HepG2 (cell line): ENCODE results near the gene ANKRD40. TPM values are rescaled to one million over a fixed set of nuclear protein-coding genes. Genes with fewer than 3 reads are reported as not detected.

ENCODE experiments used
- ARID4A ChIP-seq: sonication (generic); formaldehyde crosslinking; IDR thresholded peaks from 2 replicates; pipeline ENCODE4 v1.5.0; 2020; ENCODE audit warnings: mild to moderate bottlenecking, missing genetic modification reagents, borderline replicate concordance
- GABPA ChIP-seq, 2 experiments: IDR thresholded peaks; 2 replicates each; pipeline ENCODE4 v1.6.1; 2011 to 2016; ENCODE audit warnings: low read depth in 2 of 2, low read length in 1 of 2, missing biosample characterization in 1 of 2, missing genetic modification characterization in 1 of 2
- GATA4 ChIP-seq: sonication (generic); IDR thresholded peaks from 2 replicates; pipeline ENCODE4 v1.6.1; 2016; ENCODE audit warnings: antibody characterized with exemption, low read depth, borderline replicate concordance
- KLF13 ChIP-seq: sonication (generic); formaldehyde crosslinking; IDR thresholded peaks from 2 replicates; pipeline ENCODE4 v1.4.0; 2020; ENCODE audit warnings: mild to moderate bottlenecking, missing genetic modification reagents
- LCORL ChIP-seq, 2 experiments: fragments of 450-650 bp in 1 of 2; sonication (generic) in 1 of 2; formaldehyde crosslinking in 1 of 2; IDR thresholded peaks; 2 replicates each; pipeline versions ENCODE4 v1.5.0 to v1.6.1; 2017 to 2020; ENCODE audit warnings: antibody characterized with exemption in 1 of 2, missing genetic modification reagents in 1 of 2
- RAD21 ChIP-seq: fragments of 450-650 bp; formaldehyde crosslinking; IDR thresholded peaks from 2 replicates; pipeline ENCODE4 v1.5.0; 2020; ENCODE audit warnings: mild to moderate bottlenecking
- RBFOX2 ChIP-seq: fragments of 200-400 bp; formaldehyde crosslinking; IDR thresholded peaks from 2 replicates; pipeline ENCODE4 v1.6.1; 2017; ENCODE audit warnings: low read depth, mild to moderate bottlenecking, low read length
- RFXANK ChIP-seq: IDR thresholded peaks from 2 replicates; pipeline ENCODE4 v1.6.1; 2016
- RXRB ChIP-seq: IDR thresholded peaks from 2 replicates; pipeline ENCODE4 v1.6.1; 2016; ENCODE audit warnings: borderline replicate concordance, missing genetic modification reagents, missing compliant biosample characterization
- SATB2 ChIP-seq: sonication (generic); formaldehyde crosslinking; IDR thresholded peaks from 2 replicates; pipeline ENCODE4 v1.5.0; 2020; ENCODE audit warnings: missing genetic modification reagents
- ZFP62 ChIP-seq: sonication (generic); formaldehyde crosslinking; IDR thresholded peaks from 2 replicates; pipeline ENCODE4 v1.4.0; 2020; ENCODE audit warnings: missing genetic modification reagents
- ZIK1 ChIP-seq: sonication (generic); formaldehyde crosslinking; IDR thresholded peaks from 2 replicates; pipeline ENCODE4 v1.5.0; 2020; ENCODE audit warnings: mild to moderate bottlenecking, low read depth, missing genetic modification reagents, borderline replicate concordance
- ZNF124 ChIP-seq: sonication (generic); formaldehyde crosslinking; IDR thresholded peaks from 2 replicates; pipeline ENCODE4 v1.4.0; 2020; ENCODE audit warnings: missing genetic modification reagents
- ZNF441 ChIP-seq: sonication (generic); formaldehyde crosslinking; IDR thresholded peaks from 2 replicates; pipeline ENCODE4 v1.7.0; 2021; ENCODE audit warnings: missing genetic modification reagents, borderline replicate concordance
- ZNF660 ChIP-seq: sonication (generic); formaldehyde crosslinking; IDR thresholded peaks from 2 replicates; pipeline ENCODE4 v1.5.1; 2020; ENCODE audit warnings: mild to moderate bottlenecking, low read depth, missing genetic modification reagents, borderline replicate concordance
- polyA plus RNA-seq, 8 experiments: library from polyadenylated mRNA; depleted of rRNA in 3 of 8; stranded (reverse) in 7 of 8; unstranded in 1 of 8; fragments of >200 nt; fragmentation: Illumina TruSeq in 4 of 8; extraction: Trizol in 4 of 8; gene quantifications; 2 replicates each; pipeline versions ENCODE4 v1.2.1 to v1.2.3, GENCODE V29; 2011 to 2016; ENCODE audit warnings: low read depth in 4 of 8, missing spikeins in 1 of 8, mixed read lengths in 1 of 8; ENCODE audit not compliant: insufficient read depth in 1 of 8
- total RNA-seq, 5 experiments: library from RNA; depleted of rRNA; stranded (reverse); fragments of >200 nt; fragmentation: Illumina TruSeq; extraction: Trizol; gene quantifications; 2 replicates each; pipeline ENCODE4 v1.2.3, GENCODE V29; 2016; ENCODE audit warnings: low read depth in 1 of 5
- TF ChIP-seq, protein P1 (sequence below): sonication (generic); formaldehyde crosslinking; IDR thresholded peaks from 2 replicates; pipeline ENCODE4 v1.8.1; 2023; ENCODE audit warnings: missing genetic modification reagents, inconsistent platforms, borderline replicate concordance
- TF ChIP-seq, protein P2 (sequence below), 2 experiments: fragments of 450-650 bp in 1 of 2; sonication (generic) in 1 of 2; formaldehyde crosslinking; IDR thresholded peaks; 2 replicates each; pipeline versions ENCODE4 v1.5.0 to v1.8.0; 2020 to 2022; ENCODE audit warnings: mild to moderate bottlenecking in 1 of 2, missing genetic modification reagents in 1 of 2

Gene ANKRD40
- total and polyA plus RNA-seq, 2 of the 13 experiments (the other 11 are each of a cell fraction or from before 2014, with no cell fraction given) = 35.0 to 46.4 TPM

DNA sequence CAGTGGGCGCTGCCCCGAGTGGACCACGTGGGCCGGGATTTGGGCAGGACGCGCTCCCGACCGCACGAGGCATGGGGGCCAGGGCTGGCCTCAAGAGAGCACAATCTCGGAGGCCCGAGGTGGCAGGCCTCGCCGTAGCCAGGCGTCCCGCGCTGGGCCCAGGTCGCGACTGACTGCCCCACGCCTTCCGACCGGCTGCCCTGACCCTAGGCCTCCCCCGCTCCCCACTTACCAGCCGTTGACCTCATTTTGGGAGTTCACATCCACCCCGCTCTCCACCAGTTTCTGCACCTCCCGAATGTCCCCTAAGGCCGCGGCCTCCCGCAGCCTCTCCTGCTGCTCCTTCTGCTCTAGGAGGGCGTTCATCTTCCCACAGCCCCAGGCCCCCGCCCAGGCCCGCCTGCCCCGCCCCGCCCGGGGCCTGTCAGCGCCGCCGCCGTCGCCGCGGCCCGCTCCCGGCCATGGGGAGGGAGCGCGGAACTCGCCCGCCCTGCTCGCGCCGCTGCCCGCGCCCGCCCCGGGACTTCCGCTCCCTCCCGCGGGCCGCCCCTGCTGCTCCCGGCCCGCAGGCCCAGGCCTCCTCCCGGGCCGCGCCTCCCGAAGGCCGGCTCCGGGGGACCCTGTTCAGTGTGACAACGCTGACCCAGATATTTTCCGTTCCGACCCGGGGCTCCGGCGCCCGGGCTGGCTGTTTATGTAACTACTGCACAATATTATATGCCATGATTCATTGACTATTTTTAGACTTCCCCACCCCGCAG is at the start of gene ANKRD40 (continued):
- TF ChIP-seq, protein P1, sequence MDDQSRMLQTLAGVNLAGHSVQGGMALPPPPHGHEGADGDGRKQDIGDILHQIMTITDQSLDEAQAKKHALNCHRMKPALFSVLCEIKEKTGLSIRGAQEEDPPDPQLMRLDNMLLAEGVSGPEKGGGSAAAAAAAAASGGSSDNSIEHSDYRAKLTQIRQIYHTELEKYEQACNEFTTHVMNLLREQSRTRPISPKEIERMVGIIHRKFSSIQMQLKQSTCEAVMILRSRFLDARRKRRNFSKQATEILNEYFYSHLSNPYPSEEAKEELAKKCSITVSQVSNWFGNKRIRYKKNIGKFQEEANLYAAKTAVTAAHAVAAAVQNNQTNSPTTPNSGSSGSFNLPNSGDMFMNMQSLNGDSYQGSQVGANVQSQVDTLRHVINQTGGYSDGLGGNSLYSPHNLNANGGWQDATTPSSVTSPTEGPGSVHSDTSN (CRISPR knock-in tag) = no peak
- 0 out of 2 replicates have a peak, but pooled peaks have one; percentile 65 for TF ChIP-seq ZFP62 (CRISPR knock-in tag)
- no peak for TF ChIP-seq ZNF660 (CRISPR knock-in tag)
- 0 out of 2 replicates have a peak, but pooled peaks have one; percentile 38 for TF ChIP-seq GATA4
- peak; percentile 80 for TF ChIP-seq RXRB (CRISPR knock-in tag)
- TF ChIP-seq ZIK1 (CRISPR knock-in tag) = peak; percentile 35; the same call in 1 of the 2 replicates
- TF ChIP-seq ARID4A = peak; percentile 78
- peak; percentile 55 for TF ChIP-seq RAD21 (CRISPR knock-in tag)
- TF ChIP-seq RBFOX2 = peak; percentile 90
- peak; percentile 46; the same call in 1 of the 2 replicates for TF ChIP-seq KLF13 (CRISPR knock-in tag)
- peak; percentile 70 for TF ChIP-seq LCORL (IDR thresholded peaks at IDR 0.05)
- TF ChIP-seq LCORL (CRISPR knock-in tag; IDR thresholded peaks at IDR 0.05) = peak; percentile 58
- TF ChIP-seq SATB2 (CRISPR knock-in tag) = no peak
- TF ChIP-seq ZNF124 (CRISPR knock-in tag) = peak; percentile 88
- TF ChIP-seq, protein P2, sequence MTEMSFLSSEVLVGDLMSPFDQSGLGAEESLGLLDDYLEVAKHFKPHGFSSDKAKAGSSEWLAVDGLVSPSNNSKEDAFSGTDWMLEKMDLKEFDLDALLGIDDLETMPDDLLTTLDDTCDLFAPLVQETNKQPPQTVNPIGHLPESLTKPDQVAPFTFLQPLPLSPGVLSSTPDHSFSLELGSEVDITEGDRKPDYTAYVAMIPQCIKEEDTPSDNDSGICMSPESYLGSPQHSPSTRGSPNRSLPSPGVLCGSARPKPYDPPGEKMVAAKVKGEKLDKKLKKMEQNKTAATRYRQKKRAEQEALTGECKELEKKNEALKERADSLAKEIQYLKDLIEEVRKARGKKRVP (CRISPR knock-in tag; IDR thresholded peaks at IDR 0.05) = peak in 1 of 2 experiments; percentile 78; a peak in 2 of 4 replicates
- TF ChIP-seq RFXANK (CRISPR knock-in tag) = no peak; the same call in 1 of the 2 replicates
- TF ChIP-seq GABPA (IDR thresholded peaks at IDR 0.05; ENCODE audit: low read depth, low read length) = peak; percentile 75
- peak; percentile 89 for TF ChIP-seq GABPA (CRISPR knock-in tag; IDR thresholded peaks at IDR 0.05; ENCODE audit: low read depth)
- 0 out of 2 replicates have a peak, but pooled peaks have one; percentile 36 for TF ChIP-seq ZNF441
